Measurements from ENCODE around the gene SAFB. TPM values are rescaled to one million over a fixed set of nuclear protein-coding genes. Genes with fewer than 3 reads are reported as not detected.
"Not testable (repeated sequence)": the region's sequence is repeated elsewhere in the genome, so short reads cannot be mapped to it uniquely, and the experiment has no call there.

SAFB gene
- total and polyA plus RNA-seq, 2 of the 13 experiments (the other 11 are each of a cell fraction or from before 2014, with no cell fraction given): 21.0 to 28.4 TPM

DNA sequence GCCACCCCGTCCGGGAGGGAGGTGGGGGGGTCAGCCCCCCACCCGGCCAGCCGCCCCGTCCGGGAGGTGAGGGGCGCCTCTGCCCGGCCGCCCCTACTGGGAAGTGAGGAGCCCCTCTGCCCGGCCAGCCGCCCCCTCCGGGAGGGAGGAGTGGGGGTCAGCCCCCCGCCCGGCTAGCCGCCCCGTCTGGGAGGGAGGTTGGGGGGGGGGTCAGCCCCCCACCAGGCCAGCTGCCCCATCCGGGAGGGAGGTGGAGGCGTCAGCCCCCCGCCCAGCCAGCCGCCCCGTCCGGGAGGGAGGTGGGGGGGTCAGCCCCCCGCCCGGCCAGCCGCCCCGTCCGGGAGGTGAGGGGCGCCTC, 79.1 kb downstream of the SAFB start:
- POLR2A ChIA-PET: not testable (repeated sequence)

GRCh38 chr19:5703819-5704818, 81.2 kb downstream of the SAFB start:
- peaks cover 35 to 64% of the 10 kb centered on the region in 2 experiments for H3K36me3 ChIP-seq (replicated peaks in 1 of 2; ENCODE audit: control insufficient read depth in 1 of 2, insufficient read depth in 2 of 2, low read length in 2 of 2)
- CTCF ChIA-PET (ENCODE audit: low intra/inter-chr PET ratio, low total read pairs): no interaction called here
- POLR2A ChIA-PET: interaction anchor here (0.8 kb wide), 1 partner anchor 14 kb away, joined by 3 read pairs; the partner anchor contains the start of gene RPL36

More for the DNA sequence above, 79.1 kb downstream of the SAFB start:
- H3K9me3 ChIP-seq (ENCODE audit: low read length); H2AFZ ChIP-seq (ENCODE audit: low read length); H4K20me1 ChIP-seq (ENCODE audit: insufficient read depth, low read length); H3K4me3 ChIP-seq (replicated peaks in 1 of 3; ENCODE audit: insufficient read depth in 1 of 3, low read depth in 2 of 3, low read length in 3 of 3); FAIRE-seq; in situ Hi-C loops (cut with HindIII; ENCODE audit: extremely low pct_ligation_motif_present, low pct_unique_long_range_greater_than_20kb); H3K79me2 ChIP-seq (ENCODE audit: insufficient read depth, low read length); intact Hi-C loops (cut with micrococcal nuclease; ENCODE audit: unreplicated experiment); H3K4me2 ChIP-seq (ENCODE audit: low read depth, low read length); DNase-seq (ENCODE audit: low spot score); CTCF ChIA-PET (ENCODE audit: low intra/inter-chr PET ratio, low total read pairs); H3K27ac ChIP-seq (ENCODE audit: extremely low read length, insufficient read depth, low read length); BruUV-seq (replicated peaks); ATAC-seq; H3K9ac ChIP-seq (ENCODE audit: insufficient read depth, low read depth, low read length); H3K4me1 ChIP-seq (ENCODE audit: insufficient read depth, low read length); H3K27me3 ChIP-seq (ENCODE audit: control insufficient read depth in 1 of 2, insufficient read depth in 2 of 2, low read length in 2 of 2): not testable (repeated sequence)
- TF ChIP-seq RBFOX2 (IDR thresholded peaks at IDR 0.05; ENCODE audit: low read depth, low read length): peak; percentile 3; the same call in 1 of the 2 replicates
- 100% methylated on average over 1 of the region's 28 CpGs for WGBS (ENCODE audit: low lambda C conversion rate)
- H3K36me3 ChIP-seq (replicated peaks in 1 of 2; ENCODE audit: control insufficient read depth in 1 of 2, insufficient read depth in 2 of 2, low read length in 2 of 2): peaks cover 33 to 64% of the 10 kb centered on the region in 2 experiments

More at GRCh38 chr19:5703819-5704818, 81.2 kb downstream of the SAFB start:
- Histone ChIP-seq H3K4me3 (replicated peaks in 1 of 3; ENCODE audit: insufficient read depth in 1 of 3, low read depth in 2 of 3, low read length in 3 of 3) (no peak overlapping the region), H3K9me3 (ENCODE audit: low read length) (no peaks in the 10 kb centered on the region), H3K4me2 (ENCODE audit: low read depth, low read length) (no peak overlapping the region), H3K79me2 (ENCODE audit: insufficient read depth, low read length) (no peaks in the 10 kb centered on the region), H3K4me1 (ENCODE audit: insufficient read depth, low read length) (no peaks in the 10 kb centered on the region), H3K9ac (ENCODE audit: insufficient read depth, low read depth, low read length) (no peak overlapping the region), H2AFZ (ENCODE audit: low read length) (no peak overlapping the region), H3K27ac (ENCODE audit: extremely low read length, insufficient read depth, low read length) (no peak overlapping the region), H3K27me3 (ENCODE audit: control insufficient read depth in 1 of 2, insufficient read depth in 2 of 2, low read length in 2 of 2) (no peaks in the 10 kb centered on the region), H4K20me1 (ENCODE audit: insufficient read depth, low read length) (peaks cover 3% of the 10 kb centered on the region; the same call in 1 of the 2 replicates)
- WGBS (ENCODE audit: low lambda C conversion rate): 97% methylated on average over 22 of the region's 40 CpGs
- TF ChIP-seq RBFOX2 (IDR thresholded peaks at IDR 0.05; ENCODE audit: low read depth, low read length): peak; percentile 45; the same call in 1 of the 2 replicates
- 0 out of 2 replicates have a peak, but pooled peaks have one; percentile 49 for TF ChIP-seq AKAP8 (CRISPR knock-in tag; IDR thresholded peaks at IDR 0.05)
- TF ChIP-seq AGO2 (optimal IDR thresholded peaks at IDR 0.05; ENCODE audit: low read depth, low read length): peak; percentile 71
- TF ChIP-seq ZBTB34 (CRISPR knock-in tag; IDR thresholded peaks at IDR 0.05): no peak
- peak; percentile 76; the same call in 1 of the 2 replicates for TF ChIP-seq POLR2AphosphoS2 (IDR thresholded peaks at IDR 0.05; ENCODE audit: low read depth, low read length)
- FAIRE-seq: no peak
- intact Hi-C loops (cut with micrococcal nuclease; ENCODE audit: unreplicated experiment) (no loop called here), in situ Hi-C loops (cut with HindIII; ENCODE audit: extremely low pct_ligation_motif_present, low pct_unique_long_range_greater_than_20kb) (no loop called here)
- no peak for ATAC-seq
- no peak for DNase-seq (ENCODE audit: low spot score)
- BruUV-seq (replicated peaks): no TSS peak
